Activated CD4-positive, alpha-beta T cell treated with anti-CD3 and anti-CD28 coated beads for 24 hours (primary cell): ENCODE data around the gene FARS2.
"Not testable (repeated sequence)": the region's sequence is repeated elsewhere in the genome, so short reads cannot be mapped to it uniquely, and the experiment has no call there.

Experiments used
- DNase-seq, 2 donors: peaks; one replicate each; pipeline ENCODE4 v3.0.0-alpha.2; 2020; ENCODE audit warnings: low read depth in 2 of 2

FARS2 gene

DNA sequence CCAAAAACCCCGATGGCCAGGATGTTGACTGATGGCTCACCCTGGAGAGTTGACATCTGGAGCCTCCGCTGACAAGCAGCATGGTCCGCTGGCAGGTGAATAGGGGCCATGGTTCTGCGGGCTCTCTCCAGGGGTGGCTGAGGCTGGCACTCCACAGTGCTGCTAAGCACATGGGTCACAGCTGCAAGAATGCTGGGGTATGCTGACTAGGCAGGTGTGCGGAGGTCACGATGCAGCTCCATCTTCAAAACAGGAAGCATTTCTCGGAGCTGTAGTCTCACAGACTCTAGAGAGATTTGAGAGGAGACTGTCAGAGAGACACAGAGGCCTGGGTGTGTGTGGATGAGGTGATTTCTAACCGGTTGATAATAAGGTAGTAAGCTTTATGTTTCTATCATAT lies 403.9 kb downstream of the FARS2 start:
- no peak for DNase-seq

DNA sequence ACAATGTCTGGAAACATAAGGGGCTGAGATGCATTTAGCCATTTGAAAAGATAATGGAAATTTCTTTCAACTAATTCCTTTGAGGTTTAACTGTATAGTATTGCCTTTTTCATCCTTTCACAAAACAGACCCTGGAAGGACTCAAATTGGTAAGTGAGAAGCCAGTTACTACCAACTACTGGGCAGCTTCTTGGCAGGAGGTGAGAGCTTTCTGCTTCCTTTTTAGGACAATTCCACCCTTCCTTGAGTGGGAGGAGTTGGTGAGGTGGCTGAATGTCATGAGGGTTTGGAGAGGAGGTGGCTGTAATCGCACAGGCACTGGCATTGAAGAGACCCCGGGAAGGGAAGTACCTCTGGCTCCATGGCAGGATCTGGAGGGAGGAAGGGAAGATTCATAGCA lies 404.4 kb downstream of the FARS2 start:
- DNase-seq, result no peak

DNA sequence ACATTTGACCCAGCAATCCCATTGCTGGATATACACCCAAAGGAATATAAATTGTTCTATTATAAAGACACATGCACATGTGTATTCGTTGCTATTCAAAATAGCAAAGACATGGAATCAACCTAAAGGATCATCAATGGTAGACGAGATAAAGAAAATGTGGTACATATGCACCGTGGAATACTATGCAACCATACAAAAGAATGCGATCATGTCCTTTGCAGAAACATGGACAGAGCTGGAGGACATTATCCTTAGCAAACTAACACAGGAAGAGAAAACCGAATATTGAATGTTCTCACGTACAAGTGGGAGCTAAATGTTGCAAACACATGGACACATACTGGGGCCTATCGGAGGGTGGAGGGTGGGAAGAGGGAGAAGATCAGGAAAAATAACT lies 405.4 kb downstream of the FARS2 start:
- no peak for DNase-seq

DNA sequence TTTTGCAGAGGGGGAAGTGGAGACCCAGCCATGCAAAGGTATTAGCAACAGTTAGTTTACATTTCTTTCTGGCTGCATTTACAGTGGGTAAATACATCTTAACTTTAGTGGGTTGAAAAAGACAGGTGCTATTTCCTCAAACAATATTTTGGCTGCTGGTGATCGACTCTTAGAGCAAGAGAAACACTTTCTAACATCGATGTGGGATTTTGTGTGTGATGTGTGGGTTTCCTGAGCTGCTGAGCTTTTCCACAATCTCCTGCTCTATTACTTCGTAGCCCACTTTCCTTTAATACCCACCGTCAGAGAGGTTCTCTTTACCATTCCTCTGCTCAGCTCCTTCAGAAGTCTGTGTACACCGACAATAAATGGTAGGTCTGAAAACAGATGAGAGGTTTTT lies 406.4 kb downstream of the FARS2 start:
- no peak for DNase-seq

DNA sequence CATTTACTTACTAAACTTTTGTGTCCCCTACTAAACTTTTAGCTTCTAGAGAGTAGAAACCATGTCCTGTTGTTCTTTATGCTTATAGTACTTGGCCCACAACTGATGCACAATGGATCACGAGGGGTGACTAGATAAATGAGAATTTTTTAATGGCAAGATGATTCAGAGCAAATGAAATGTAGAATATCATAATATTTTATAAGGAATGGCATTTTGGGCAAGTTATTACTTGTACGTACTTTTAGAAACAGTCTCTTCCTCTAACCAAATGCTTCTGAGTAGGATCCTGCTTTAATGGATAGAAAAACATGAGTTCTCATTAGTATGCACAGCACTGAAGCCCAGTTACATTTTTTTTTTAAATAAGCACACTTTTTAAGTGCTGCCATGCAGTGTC lies 409.1 kb downstream of the FARS2 start:
- DNase-seq, result no peak

DNA sequence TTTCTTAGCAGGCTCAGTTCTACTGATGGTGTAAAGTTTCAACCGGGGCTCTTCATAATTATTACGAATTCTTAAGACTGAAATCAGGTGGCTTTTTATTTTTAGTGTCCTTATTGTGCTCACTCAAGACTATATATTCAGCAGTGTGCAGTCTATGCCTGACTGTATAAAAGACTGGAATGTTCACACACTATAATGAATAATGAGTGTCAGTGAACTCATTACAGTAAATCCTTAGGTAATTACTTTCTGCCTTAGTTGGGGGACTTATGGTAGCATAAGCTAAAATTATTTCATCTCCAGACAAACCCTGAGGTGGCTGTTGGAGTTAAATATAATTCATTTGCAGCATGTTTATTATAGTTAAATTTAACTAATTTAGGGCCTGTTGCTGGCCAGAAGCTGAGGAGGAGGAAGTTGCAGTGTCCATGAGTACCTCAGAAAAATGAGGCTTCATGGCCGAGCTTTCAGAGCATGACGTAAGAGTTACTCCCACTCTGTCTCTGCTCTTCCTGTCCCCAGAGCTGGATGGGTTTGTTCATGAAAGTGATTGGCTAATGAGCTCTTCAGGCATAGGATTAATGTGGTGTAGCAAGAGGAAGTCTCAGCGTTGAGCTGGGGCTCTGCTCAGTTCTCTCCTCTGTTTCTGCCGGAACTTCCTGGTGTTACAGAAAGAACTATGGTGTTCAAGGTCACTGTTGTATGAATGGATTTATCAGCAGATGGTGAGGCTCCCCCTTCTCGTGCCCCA lies 409.7 kb downstream of the FARS2 start:
- no peak for DNase-seq

DNA sequence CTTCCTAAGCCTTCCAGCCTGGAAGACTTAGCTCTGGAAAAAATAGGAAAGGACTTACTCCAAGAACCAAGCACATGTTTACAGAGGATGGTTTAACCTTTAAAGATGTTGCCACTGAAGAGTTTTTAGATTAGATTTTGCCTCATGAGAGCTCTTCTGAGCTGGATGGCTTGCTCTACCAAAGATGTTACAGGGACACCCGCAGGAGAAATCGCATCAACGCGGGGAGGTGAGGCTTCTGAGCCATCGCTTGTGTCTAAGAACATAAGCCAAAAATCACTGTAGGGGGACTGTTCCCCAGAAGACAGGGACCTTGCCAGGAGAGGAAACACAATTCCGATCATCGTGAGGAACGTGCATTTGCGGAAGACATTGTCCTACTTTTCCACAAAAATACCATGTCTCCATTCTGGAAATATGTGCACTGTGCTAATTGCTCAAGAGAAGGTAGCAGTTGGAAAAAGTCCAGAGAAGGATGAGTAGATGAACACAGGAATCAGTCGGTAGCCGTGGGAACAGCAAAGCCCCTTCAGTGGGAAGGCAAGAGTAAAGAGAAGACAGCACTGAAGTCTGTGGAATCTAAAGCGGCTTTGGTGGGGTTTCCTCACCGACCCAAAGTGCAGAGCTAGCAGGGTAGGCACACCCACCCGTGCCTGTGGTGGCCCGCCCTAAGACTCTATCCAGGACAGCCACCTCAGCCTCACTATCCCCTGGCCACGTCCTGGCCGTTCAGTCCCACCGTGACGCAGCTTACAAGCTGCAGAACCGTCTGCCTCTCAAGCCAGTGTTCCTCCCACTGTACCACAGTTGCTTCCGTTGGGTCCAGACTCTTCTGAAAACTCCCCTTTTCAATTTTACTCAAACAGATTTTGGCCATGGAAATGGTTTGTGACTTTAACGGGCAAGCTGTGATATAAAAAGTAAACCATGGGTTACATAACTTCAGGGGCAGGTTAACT lies 410.6 kb downstream of the FARS2 start:
- DNase-seq, result no peak

DNA sequence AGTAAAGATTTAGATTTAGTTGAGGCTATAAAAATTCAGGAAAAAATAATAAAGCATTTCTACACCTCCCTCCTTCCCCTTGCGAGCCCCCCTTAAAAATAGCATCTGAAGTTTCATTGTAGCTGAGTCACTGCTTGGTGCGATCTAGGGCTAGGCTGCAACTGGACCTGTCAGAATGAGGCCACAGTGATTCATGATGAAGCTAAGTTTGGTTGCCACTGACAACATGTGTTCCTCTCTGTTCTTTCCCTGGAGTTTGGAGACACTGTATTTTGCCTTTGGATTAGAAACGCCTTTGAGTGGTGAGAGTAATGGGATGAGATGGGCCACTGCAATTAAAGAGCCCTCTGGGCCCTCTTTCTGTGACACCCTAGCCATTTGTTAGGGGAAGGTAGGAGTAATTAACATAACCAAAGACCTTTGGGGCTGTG lies 411.3 kb downstream of the FARS2 start:
- no peak for DNase-seq

DNA sequence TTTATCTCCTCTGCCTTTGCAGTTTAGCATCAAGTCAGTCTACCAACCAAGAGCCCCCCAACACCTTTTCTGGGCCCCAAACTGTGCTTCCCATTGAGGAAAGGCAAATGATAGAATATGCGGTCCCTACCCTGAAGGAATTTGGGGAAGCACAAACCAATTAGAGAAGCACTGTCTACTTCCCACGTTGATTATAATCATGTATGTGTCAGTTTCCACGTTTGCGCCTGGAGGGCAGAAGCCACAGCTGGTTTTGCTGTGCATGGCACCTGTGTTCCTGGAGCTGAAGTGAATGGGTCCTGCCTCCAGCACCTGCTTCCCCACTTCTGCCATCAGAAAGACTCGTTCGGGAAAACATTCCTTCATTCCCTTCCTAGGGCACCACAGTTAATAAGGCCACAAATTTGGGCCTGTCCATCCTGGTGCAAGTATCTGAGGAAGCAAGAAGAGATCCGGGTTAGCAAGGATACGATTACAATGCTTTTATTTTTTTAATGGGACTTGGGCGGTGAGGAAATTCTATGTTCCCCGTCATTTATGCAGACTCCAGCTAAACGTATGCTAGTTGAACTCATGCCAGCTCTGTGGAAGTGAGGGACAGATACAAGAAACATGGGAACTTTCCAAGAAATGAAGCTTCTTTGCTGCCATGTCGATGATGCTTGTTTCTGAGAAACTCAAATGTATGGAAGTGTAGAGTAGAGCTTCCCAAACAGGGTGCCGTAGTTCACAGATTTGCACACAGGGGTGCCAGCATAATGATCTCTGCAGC lies 411.9 kb downstream of the FARS2 start:
- no peak for DNase-seq

DNA sequence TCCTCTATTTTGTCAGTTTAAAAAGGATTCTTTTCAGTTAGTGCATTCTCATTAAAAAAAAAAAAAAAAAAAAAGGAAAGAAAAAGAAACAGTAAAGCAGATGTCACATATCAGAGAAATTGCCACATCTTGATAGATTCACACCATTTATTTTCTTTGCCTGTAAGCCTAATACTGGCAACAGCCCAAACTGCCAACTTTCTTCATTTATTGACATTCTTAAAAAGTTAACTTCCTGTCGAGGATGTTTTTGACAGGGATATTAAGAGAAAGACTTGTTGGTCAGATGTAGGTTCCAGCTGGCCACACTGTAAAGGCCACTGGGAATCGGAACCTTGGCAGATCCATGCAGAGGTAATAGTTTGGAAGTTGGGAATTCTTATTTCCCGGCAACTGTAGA lies 412.8 kb downstream of the FARS2 start:
- no peak for DNase-seq

DNA sequence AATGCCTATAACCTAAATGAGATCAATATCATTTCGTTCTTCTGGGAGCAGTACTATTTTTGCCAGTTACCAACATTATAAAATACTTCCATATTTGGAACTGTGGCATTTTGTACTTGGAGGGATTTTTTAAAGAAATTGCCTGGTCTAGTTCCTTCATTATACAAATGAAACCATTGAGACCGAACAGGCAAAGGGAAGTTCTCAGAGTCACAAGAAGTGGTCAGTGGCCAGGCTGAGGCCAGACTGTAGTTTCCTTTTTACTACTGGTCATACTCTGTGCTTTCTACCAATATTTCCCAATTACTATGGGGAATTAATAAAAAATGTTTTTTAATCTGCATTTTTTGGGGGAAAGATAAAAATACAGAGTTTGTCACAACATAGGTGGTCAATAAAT lies 413.4 kb downstream of the FARS2 start:
- no peak for DNase-seq

DNA sequence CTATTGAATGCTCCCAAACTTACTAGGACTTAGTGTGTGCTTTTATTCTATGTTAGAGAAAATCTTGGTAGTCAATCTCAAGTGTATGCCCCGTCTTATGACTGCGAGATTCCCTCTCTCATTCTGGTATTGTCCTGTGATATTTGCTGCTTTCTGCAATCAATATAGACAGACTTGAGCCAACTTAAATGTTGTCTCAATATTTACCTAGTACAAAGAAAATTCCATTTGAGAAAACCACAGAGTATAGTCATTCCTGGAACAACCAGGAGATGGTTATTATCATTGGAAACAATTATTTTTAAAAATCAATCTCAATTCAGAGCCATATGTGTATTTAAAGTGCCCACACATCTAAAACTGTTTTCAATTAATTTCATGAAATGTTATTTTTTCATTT lies 415.4 kb downstream of the FARS2 start:
- no peak for DNase-seq

DNA sequence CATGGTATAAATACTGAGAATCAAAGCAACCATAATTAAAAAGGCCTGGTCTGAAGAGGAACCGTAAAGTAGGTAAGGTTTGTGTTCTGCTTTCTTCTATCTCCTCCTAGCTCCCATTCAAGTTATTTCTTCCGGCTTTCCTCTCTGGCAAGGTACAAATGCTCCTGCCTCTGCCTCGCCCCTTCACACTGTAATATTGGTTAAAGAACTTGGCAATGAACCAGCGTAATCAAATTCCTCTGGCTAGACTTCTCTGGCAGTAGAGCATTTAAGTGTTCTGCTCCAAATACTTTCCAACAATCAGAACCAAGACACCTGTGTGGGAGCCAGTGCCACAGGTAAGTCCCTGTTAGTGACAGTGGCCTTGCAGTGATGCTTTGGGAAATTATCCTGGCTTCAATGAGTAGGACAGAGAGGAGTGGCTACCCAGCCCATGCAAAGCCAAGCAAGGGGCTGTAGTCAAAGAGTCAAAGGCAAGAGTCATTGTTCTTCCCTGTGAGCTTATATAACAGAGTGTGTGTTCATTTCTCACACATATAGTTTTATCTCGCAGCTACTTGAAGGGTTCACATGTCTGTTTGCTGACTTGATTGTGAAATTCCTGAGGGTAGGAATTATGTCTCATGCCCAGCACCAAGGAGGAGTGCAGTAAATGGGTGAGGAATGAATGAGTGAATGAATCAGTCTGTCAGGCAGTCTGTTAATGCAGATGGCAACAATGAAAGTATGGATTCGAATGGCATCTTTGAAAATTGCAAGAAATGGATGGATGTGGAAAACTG lies 416.1 kb downstream of the FARS2 start:
- no peak for DNase-seq

DNA sequence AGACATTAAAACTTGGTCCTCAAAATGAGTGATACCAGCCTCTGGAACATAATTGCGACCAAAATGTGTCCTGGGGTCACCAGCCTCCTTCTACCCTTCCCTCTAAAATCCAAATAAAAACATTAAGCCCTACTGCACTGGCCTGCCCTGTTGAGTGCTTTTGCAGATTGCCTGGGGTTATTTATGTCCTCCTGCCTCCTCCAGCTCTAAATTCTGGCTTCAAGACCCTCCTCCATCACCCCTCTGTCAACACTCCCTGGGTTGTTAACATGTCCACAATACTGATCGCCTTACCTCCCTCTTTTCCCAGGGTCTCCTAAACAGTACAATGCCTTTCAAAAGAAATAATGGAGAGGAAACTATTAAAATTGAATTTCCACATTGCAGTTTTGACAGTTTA lies 418.0 kb downstream of the FARS2 start:
- no peak for DNase-seq

DNA sequence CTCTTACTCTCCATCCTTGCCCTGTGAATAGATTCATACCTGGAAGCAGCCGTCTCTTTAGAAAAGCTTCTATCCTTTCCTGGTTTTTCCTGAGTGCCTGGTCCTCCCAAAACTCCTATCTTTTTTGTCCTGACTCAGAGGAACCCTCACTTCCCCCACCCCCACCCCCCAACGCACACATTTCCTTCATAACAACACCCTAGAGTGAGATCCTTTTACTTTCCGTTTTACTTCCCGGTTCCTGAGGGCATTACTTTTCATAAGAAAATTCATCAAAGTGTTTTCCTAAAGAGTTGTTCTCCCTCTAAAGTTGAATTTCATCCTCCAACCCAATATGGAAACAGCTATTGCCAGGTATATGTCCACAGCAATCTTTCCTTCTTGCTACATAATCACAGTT lies 418.4 kb downstream of the FARS2 start:
- no peak for DNase-seq

DNA sequence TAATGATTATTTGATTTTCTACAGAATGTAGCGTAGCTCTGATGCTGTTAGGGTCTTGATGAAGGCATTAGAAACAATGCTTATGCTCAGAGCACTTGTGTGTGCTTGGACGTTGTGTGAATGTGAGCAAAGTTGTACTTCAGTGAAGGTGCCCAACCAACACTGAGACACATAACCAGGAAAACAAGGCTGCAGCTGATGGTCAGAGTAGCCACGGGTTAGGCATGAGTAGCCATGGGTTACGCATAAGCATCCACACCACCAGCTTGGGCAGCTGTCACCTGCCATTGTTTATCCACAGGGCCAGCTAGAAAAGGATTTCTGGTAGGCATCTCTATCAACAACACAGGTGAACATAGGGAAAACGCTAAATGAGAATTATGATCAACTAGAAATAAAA lies 418.8 kb downstream of the FARS2 start:
- DNase-seq, result no peak

DNA sequence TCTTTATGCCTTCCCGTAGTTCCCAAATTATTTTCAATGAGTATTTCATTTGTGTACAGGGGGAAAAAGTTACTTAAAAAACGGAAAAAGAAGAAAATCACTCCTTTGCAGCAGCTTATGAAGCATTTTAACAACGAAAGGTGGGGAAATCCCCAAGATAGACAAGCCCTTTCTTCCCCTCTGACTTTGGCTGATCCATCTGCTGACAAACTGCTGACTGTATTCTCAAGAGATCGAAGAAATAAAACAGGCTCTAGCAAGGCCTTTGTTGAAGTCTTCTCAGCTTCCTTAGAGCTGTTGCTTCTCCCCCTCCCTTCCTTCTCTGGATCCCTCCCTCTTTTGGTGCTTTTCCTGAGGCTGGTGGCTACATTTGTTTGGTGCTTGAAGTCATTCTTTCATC lies 420.2 kb downstream of the FARS2 start:
- DNase-seq, result no peak

DNA sequence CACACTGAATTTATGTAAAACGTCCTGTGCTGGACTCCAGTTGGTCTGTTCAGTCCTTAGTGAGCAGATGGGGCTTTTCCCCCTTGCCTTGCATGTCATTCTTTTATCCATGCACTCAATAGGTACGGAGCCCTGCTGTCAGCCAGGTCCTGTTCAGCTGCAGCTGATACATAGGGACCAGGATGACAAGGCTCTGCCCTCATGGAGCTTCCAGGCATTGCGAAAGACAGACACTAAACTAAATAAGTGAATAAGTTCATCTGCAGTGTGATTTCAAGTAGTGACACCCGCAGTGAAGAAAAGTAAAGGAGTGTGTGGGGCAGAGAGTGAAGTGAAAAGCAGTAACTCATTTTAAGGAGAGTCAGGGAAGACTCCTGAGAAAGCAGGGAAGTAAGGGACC lies 421.2 kb downstream of the FARS2 start:
- DNase-seq, result no peak

DNA sequence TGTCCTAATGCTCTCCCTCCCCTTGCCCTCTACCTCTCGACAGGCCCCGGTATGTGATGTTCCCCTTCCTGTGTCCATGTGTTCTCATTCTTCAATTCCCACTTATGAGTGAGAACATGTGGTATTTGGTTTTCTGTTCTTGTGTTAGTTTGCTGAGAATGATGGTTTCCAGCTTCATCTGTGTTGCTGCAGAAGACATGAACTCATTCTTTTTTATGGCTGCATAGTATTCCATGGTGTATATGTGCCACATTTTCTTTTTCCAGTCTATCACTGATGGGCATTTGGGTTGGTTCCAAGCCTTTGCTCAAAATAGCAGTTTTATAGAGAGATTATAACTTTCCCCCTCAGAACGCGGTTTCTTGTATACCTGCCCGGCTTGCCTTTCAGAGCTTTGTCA lies 422.4 kb downstream of the FARS2 start:
- DNase-seq, result not testable (repeated sequence)

DNA sequence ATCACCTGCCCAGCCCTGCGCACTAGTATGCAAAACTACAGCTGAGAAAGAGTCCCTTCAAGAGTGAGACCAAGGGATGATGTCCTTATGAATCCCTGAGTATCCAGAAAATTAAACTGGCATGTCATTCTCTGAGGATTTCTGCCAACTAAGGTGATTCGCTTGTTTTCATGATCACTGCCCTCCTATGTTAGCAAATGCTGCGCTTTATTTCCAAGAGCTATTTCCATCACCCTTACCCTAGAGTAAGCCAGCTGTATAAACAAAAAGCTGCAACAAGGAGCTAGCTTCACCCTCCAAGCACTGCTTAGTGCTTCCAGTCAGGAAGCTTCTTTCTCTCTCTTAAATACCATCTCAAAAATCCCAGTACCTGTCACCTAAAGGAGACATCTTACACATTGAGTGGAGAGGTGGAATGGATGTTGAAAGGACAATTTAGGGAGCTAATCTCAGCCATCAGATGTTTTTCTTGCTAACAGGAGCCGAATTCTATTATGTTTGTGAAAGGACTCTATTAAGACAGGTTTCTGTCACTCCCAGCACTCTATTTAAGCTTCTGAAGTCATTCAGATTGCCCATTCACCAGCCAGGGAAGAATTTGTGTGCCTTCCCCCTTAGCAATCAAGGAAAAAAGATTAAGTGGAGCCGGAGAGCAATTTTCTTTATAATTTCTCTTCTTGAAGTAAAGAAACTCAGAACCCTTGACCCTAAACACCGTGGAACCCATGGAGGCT lies 423.2 kb downstream of the FARS2 start:
- no peak for DNase-seq
